Suppressor macrophage (primary cell): ENCODE data around the gene APOL3.
"Not testable (repeated sequence)": the region's sequence is repeated elsewhere in the genome, so short reads cannot be mapped to it uniquely, and the experiment has no call there.

Source experiments
- DNase-seq, 4 experiments: peaks; one replicate each; pipeline ENCODE4 v3.0.0-alpha.2; 2020 to 2022

The APOL3 gene

DNA sequence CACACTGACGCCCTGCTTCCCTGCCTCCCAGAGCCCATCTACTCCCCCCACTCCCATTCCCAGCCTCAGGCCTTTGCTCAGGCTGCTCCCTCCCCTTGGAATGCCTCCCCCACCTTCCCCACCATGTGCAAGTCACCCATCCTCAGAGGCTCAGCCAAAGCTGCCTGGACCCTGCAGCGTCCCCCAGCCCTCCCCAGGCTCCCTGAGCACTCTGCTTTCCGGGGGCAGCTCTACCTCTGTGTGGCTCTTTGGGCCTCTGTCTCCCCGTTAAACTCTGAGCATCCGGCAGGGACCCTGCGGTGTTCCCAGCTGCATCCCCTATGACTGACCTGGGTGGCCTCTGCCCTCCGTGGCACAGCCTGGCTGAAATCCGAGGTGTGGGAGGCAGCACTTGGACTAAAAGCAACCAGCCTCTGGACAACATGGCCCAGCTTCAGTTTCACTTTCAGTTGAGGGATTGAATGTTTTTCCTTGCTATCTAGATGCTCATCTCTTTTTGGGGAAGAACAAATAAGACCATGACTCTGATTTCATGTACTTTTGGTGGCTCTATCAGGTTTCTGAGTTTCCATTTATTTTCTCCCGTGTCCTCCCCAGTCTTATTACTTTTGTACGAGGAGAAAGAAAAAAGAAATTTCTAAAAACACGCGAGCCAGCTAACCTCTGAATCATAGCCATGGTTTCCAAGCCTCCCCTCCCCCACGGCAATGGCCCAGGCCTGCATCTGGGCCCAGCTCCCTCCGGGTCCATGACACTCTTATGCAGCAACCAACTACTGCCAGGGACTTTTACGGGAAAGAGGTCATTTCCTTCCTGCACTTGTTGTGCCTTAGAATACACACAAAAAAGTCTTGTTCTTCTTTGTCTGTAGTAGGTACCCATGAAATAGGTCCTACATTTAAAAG, 3.8 kb downstream of the APOL3 start:
- peak; percentile 81 to 90 (median 86) for DNase-seq

DNA sequence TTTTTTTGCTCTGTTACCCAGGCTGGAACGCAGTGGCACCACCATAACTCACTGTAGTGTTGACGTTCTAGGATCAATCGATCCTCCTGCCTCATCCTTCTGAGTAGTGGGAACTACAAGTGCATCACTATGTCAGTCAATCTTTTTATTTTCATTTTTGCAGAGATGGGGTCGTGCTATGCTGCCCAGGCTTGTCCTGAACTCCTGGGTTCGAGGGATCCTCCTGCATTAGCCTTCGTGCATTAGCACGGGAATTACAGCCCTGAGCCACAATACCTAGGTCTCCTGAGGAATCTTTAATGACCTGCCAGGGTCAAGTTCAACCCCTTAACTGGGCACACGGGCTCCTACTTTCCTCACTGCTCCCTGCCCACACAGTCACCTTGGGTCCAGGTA, 4.4 kb downstream of the APOL3 start:
- no peak for DNase-seq

DNA sequence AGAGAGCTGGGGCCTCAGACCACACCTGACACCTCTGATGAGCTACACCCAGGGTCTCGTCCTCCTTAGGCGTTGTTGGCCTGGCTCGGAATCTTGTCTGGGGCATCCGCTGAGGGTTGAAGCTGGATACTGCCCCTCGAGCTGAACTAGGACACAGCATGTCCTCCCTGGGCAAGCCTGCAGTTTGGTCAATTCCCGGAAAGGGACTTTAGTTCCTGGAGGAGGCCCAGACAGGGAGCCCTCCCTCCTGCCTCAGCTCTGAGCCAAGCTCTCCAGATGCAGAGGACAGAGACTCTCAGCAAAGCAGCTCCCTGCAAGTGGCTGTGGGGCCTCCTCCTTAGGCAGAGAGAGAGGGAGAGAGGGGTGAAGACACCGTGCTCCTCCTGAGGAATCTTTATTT, 4.9 kb downstream of the APOL3 start:
- DNase-seq = no peak

DNA sequence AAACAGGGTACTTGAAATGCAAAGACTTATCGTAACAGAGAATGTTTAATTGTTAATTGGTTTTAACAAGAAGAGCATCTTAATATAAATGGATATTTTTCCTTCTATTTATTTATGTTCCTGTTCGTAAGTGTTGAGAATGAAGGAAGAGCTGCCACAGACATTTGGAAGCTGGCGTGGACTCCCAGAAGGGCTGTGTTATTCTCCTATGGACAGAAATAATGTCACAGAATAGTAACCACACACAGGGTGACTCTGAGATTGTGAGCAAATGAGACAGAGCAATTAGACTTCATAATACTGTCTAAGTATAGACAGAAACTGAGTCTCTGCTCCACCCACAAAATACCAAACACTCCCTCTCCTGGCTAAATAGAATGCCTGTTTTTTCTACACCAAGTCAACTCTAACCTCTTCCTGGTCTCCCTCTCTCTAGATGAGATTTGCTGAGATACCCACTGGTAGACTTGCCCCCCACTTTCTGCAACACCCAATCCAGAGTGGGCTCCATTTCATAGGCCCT, 6.1 kb downstream of the APOL3 start:
- DNase-seq = no peak

DNA sequence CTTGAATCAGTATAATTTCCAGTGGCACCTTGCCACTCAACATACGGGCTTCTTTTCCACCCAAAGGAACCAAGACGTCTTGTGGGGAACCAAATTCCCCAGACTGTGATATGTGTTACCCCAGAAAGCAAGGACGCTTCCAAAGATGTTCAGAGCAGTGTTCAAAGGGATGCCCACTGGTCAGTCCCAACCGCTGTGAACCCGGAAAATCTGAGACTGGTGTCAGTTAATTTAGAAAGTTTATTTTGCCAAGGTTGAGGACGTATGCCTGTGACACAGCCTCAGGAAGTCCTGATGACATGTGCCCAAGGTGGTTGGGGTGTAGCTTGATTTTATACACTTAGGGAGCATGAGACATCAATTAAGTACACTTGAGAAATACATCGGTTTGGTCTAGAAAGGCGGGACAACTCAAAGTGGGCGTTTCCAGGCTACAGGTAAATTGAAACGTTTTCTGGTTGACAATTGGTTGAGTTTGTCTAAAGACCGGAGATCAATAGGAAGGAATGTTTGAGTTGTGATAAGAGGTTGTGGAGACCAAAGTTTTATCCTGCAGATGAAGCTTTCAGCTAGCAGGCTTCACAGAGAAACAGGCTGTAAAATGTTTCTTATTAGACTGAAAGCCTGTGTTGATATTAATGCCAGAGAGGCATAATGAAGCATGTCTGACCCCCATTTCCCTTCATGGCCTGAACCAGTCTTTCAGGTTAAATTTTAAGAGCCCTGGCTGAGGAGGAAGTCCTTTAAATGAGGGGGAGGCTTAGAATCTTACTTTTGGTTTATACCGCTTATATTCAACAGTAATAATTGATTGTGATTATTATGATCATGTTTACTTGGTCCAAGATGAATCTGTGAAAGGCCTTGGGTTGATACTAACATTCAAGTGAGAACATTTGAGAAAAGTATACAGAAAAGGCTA, 6.8 kb downstream of the APOL3 start:
- DNase-seq = no peak

DNA sequence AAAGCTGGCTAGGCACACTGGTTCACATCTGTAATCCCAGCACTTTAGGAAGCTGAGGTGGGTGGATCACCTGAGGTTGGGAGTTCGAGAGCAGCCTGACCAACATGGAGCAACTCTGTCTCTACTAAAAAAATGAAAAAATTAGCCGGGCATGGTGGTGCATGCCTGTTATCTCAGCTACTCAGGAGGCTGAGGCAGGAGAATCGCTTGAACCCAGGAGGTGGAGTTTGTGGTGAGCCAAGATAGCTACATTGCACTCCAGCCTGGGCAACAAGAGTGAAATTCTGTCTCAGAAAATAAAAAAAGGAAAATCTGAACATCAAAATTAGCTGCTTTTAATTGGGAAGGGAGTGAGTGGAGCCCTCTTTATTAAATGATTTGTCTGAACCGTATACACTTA, 7.7 kb downstream of the APOL3 start:
- not testable (repeated sequence) for DNase-seq

DNA sequence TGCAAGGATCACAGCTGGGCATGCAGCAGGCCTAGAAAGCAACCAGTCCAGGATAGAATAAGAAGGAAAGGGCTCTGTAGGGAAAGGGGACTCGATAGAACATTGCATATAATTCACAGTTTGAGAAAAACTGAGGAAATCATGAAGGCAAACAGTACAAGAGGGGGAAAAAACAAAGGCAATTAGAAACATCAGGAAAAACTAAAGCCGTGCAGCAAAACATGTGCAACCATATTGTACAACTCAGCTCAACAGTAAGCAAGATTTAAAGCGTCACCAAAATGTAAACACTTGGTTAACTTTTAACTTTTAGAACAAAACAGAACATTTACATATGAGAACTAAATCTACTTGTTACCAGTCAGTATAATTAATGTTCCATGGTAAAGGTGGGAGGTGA, 8.5 kb downstream of the APOL3 start:
- DNase-seq = no peak

DNA sequence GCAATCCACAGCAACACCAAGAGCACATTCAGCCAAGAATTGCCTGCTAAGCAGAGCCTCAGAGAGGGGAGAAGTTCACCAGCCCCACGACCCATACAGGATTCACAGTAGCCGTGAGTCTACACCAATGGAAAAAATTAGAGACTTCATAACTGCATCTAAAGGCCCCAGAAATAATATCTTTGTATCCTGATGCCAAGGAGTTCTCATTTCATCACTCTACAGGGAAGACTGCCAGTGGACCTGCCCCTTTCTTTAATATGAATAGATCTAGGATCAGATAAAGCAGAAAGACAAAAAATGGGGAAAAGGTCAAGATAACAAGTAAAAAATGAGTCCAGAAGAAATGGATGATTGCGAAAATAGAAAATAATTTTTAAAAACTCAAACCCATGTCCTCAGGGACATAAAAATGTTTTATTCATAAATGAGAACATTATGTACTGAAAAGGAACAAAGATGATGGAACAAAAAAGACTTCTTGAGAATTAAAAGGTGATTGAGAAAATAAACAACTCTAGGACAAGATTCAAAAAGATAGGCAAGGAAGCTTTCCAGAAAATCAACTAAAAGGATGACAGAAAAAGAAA, 9.5 kb downstream of the APOL3 start:
- no peak for DNase-seq

DNA sequence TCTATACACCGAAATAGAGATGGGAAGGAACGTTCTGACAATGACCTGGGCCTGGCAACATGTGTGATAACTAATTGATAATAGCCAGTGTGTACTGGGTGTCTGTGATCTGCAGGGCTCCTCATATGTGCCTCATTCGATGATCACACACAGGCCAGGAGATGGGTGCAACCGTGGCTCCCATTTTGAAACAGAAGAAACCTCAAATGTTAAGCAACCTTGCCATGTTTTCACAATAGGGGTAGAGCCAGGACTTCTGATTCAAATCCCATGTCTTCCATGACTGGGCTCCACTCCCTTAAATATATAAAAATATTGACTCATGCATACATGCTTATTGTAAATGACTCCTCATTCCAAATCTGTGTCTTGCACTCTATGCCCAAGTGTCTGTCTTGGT, 11.1 kb downstream of the APOL3 start:
- peak; percentile 33 to 68 (median 54) for DNase-seq

DNA sequence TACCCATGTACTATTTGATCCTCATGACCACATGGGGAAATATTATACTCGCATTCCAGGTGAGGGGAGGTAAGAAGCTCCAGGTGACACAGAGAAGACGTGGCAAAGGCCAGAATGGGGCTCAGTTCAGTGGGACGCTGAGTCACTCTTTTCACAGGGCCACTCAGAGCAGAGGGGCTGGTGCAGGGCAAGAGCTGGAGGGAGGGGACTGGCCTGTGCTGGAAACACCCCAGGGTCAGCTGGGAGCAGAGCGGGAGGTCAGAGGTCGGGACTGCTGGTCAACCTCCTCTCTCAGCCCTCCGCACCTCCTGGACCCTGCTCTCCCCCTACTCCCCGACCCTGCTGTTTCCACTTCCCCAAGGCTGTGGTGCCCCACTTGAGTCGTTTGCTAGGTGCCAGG, 12.1 kb downstream of the APOL3 start:
- no peak for DNase-seq

DNA sequence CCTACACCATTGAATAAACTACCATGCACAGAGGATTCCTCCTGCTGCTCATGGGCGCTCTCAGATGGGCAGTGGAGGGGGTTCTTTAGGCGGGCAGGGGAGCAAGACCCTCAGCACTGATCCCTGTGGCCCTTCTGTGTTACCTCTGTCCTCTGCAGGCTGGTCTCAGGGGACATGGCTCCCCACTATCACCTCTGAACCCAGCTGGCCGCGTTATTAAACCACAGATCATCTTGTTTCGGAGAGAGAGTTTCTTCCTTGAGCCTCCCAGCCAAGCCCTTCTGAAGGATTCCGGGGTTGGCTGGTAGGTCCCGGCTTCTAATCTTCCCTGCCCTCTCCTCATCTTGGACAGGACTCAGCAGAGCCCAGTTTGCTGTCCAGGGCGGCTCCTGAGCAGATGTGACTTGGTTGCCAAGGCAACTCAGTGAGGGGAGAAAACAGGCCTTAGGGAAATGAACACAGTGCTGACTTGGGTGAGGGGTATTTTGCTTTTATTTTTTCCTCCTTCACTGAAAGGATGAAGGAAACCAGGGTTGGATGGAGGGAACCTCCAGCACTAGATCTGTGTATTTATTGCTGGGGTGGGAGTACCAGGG, 13.3 kb downstream of the APOL3 start:
- no peak for DNase-seq

DNA sequence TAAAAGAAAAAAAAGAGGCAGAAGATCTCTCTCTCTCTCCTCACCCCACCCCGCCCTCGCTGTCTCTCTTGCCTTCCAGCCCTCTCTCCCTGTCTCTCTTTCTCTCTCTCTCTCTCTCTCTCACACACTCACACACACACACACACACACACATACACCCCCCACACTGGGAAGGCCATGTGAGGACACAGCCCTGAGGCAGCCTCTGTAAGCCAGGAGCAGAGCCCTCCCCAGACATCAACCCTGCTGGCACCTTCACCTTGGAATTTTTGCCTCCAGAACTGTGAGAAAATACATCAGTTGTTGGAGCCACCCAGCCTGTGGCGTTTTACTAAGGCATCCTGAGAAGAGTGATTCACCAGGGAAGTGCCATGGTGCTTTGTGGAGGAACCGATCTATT, 14.7 kb downstream of the APOL3 start:
- no peak for DNase-seq

DNA sequence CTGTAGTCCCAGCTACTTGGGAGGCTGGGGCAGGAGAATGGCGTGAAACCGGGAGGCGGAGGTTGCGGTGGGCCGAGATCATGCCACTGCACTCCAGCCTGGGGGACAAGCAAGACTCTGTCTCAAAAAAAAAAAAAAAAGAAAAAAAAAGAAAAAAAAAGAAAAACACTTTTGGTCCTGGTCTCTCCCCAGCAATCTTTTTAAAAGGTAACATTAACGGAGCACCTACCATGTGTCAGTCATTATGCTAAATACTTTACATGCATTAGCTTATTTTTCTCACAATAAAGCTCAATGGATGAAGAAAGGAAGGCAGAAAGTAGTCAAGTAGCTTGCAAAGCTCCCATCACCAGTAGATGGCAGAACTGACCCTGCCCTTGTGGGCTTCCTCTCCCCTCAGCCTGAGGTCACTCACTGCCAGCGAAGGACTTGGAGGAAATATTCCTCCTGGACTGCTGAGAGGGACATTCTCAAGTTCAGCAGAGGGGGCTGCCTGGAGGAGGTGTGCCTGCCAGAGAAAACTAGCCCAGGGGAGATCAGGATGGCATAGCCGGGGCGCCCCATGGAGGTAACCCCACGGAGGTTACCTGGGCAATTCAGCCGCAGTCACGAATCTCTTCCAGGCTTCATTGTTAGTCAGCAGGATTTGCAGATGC, 15.5 kb downstream of the APOL3 start:
- DNase-seq = peak; percentile 68 to 81 (median 74)

DNA sequence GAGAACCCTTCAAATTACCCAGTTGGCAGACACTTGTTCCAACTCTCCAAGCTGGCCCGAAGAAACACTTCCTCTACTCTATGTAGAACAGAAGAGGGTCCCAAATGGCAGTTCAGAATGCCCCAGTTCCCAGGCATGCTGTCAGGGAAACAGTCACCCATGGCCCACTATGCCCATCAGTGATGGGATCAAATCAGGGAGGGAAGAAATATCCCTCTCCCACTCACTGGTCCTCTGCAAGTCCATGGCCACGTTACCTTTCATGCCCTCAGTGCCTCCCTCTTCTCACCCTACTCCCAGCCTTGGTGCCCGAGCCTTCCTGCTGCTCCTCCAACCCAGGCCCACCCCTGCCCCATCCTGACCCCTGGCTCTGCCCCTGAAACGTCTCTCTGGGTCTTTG, 16.6 kb downstream of the APOL3 start:
- no peak for DNase-seq

DNA sequence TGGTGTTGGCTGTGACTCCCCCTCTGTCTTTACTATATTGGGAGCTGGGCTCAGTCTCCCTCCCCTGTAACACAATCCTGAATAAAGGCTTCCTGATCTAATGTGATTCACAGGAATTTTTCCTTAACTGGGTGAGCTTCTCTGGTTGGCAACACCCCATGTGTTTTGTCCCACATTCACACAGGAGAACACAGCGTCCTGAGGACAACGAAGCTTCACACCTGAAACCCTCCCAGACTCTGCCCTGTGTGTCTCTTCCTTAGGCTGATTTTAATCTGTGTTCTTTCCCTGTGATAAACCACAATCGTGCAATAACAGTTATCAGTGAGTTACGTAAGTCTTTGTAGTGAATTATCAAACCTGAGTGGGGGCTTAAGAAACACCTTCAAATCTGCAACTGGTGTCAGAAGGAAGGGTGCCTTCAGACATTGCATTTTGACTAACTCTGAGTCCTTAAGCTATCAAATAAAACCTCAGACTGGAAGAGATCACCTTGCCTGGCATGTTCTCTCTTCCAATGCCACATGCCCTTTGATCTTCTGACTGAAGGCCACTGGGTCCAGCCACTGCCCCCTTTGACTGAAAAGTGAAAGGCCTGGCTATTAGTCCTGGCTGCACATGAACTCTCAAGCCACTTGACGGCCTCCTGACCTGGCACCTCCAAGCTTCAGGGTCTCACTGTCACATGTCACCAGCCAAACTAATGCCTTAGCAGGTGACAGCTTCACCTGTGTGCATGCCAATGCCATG, 17.3 kb downstream of the APOL3 start:
- no peak for DNase-seq

DNA sequence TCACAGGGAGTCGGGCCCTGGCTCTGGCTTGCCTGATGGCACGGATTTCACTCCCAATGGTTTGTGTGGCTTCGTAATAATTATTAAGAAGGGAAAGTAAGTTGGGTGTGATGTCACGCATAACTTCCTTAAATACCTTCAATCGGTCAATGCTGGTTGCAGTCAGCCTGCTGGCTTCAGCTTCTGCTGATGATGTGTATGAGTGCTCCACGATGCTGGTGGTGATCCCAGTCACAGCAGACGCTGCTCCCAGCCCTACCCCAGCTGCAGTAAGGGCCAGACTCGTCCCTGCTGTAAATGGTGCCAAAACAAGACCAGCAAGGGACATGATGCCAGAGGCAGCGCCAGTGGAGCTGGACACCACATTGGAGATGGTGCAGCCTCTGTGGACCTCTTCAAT, 19.1 kb downstream of the APOL3 start:
- DNase-seq = no peak

DNA sequence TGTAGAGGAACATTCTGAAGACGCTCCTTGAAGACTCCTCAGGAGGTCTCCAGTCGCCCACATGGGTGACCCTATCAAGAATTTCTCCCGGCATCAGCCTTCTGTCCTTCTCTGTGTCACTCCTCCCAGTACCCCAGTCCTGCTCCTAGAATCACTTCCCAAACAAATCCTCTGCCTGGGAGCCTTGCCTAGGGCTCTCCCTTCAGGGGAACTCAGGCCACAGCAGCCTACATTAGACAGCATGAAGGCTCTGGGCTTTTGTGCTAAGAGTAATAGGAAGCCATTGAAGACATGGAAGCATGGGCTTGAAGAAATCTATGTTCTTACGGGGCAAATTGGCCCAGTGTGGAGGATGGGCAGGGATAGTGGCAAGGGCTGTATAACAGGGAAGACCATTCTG, 21.8 kb downstream of the APOL3 start:
- DNase-seq = not testable (repeated sequence)

DNA sequence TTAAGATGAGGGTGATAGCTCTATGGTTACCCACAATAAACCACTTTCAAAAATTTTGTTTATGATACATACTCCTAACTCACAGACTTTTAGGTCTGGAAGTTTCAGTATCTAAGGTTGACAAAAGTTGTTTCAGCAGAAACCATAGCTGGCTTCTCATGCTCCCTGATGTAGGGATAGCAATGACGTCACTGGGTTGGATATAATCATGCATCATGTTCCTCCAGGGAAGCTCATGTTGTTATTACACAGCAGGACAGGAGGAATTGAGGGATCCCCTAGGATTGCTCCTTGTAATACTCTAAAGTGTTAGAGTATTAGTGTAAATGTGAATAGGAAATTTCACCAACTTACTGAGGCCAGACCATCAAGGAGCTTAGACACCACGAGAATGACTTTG, 23.6 kb downstream of the APOL3 start:
- no peak for DNase-seq

DNA sequence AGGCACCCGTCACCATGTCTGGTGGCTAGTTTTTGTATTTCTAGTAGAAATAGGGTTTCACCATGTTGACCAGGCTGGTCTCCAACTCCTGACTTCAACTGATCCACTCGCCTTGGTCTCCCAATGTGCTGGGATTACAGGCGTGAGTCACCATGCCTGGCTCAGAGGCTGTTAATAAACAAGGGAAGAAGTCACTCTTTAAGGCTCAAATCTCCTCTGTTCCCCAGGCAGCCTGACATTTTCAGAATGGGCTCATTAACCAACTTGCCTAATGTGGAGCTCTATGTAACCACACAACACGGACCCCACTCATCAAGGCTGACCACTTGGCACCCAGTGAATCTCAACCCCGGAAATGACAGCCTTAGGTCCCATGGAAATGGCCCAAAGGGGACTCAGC, 24.1 kb downstream of the APOL3 start:
- peak in 3 of 4 experiments; percentile 26 to 30 (median 28) for DNase-seq

DNA sequence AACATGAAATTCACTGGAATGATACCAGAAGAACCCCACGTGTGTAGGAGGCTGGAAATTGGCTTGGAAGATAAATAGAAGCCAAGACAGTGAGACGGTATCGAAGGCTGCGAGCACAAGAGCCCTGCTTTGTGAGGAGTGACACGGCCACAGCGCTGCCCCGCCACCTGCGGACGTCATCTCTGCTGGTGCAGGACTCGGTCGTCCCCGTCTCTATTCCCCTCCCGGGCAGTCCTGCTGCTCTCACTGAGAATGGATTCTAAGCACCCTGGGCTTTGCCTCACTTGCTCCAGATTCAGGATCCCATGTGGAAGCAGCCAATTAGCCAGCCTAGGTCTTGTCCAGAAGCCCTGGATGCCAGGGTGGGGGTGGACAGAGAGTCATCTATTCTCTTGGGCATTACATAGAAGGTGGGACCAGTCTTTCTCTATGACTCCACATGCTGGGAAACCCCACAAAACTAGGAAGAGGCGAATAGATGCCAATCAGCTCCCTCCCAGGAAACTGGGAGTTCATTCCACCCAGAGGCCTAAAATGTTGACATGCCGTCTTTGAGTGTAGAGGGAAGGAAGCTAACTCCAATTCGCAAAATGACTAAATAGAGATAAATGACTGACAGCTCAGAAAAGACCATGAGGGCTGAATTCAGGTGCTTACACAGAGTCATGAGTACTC, 25.1 kb downstream of the APOL3 start:
- DNase-seq = no peak

DNA sequence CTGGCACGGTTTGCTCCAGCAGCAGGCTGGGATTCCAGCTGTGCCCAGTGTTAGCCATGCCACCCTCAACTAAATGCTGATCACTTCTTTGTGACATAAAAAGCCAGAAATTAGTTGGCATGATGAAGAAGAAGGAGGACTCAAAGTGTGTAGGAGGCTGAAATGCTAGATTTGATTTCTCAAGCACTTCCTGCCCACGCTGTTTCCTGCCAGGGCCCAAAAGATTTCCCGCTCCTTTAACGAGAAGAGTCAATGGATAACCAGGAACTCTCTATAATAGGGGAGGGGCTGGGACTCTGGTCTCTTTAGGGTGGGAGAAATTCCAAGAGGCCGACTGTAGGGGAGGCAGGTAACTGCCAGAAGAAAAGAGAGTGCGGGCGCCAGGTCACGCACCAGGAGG, 26.4 kb downstream of the APOL3 start:
- DNase-seq = peak; percentile 47 to 77 (median 66)
